Pancreas (tissue), 10 donors: ENCODE measurements around the gene PMAIP1. TPM values are rescaled to one million over a fixed set of nuclear protein-coding genes. Genes with fewer than 3 reads are reported as not detected.

Experiments used
- ATAC-seq, 4 donors: fragments of 200-7000 bp; cut with Tn5 transposase; one replicate each; pipeline versions ENCODE4 v1.8.0 to v1.9.1; 2020; ENCODE audit warnings: mild to moderate bottlenecking in 4 of 4, moderate library complexity in 4 of 4
- DNase-seq, 6 donors: peaks; one replicate each; pipeline ENCODE4 v3.0.0-alpha.2; 2020
- FAIRE-seq: peaks from 2 replicates; lab custom pipeline; 2012; peaks lifted over from hg19 to GRCh38; lab: Jason Lieb, UNC
- H3K27ac ChIP-seq, 4 donors: fragments of 200-600 bp; sonication (generic); 1 replicate in 3 of 4; 2 replicates in 1 of 4; pipeline versions ENCODE4 v1.5.0 to v1.8.0; 2020
- H3K27me3 ChIP-seq, 4 donors: fragments of 200-600 bp; one replicate each; pipeline ENCODE4 v1.8.0; 2021
- H3K36me3 ChIP-seq, 3 donors: fragments of 200-600 bp; sonication (generic) in 1 of 3; one replicate each; pipeline versions ENCODE4 v1.5.0 to v1.8.0; 2020 to 2021
- H3K4me1 ChIP-seq, 3 donors: fragments of 200-600 bp; one replicate each; pipeline ENCODE4 v1.8.0; 2021
- H3K4me3 ChIP-seq, 4 donors: fragments of 200-600 bp; sonication (generic) in 2 of 4; one replicate each; pipeline versions ENCODE4 v1.5.0 to v1.8.0; 2020 to 2021
- H3K9me3 ChIP-seq, 4 donors: fragments of 200-600 bp; one replicate each; pipeline ENCODE4 v1.8.0; 2021
- WGBS, 2 donors: extraction: QIAGEN DNeasy Blood & Tissue Kit; methylation state at CpG; one replicate each; pipeline ENCODE4 v1.1.7; 2013; 5-methylcytosine and 5-hydroxymethylcytosine counted together
- intact Hi-C, 3 donors: fragments of 100-400 bp; cut with DNase I; formaldehyde crosslinking; loops; one replicate each; pipeline versions ENCODE4 v1.11.1 to v1.14.2; 2022
- polyA plus RNA-seq, 2 donors: library from polyadenylated mRNA; stranded (reverse); fragments of 200-250 nt; gene quantifications; one replicate each; pipeline ENCODE4 v1.2.3, GENCODE V29; 2013
- total RNA-seq, 6 donors: library from RNA; stranded (reverse); fragmentation: NEBNext Ultra II Directional in 4 of 6; extraction: Animal tissue kit (Norgen Biotek cat#: 25700) in 4 of 6; gene quantifications; one replicate each; pipeline versions ENCODE4 v1.2.1 to v1.2.4, GENCODE V29; 2021 to 2023
- TF ChIP-seq, protein P1 (sequence below), 4 donors: fragments of 200-600 bp; sonication (generic) in 3 of 4; IDR thresholded peaks; one replicate each; pipeline versions ENCODE4 v1.5.0 to v1.8.0; 2021; ENCODE audit warnings: antibody characterized with exemption in 4 of 4
- donor health status: healthy with polysubstance abuse.
- donor health status: DM: no; HTN: no; CAD: no; lungs with moderate emphysema.
- donor health status: DM: no; HTN: no; CAD: no.
- donor health status: control.
- donor health status: control.
- donor health status: Bipolar disorder and iron deficiency.
- donor health status: DM: yes; HTN: yes; CAD: no.
- donor health status: DM: no; HTN: no; CAD: no.
- donor health status: DM: no; HTN: no; CAD: no.
- donor health status: DM: yes; HTN: yes; CAD: no.

PMAIP1 gene
- total and polyA plus RNA-seq, 8 donors, result 0.16 to 2.4 (median 0.65) TPM

DNA sequence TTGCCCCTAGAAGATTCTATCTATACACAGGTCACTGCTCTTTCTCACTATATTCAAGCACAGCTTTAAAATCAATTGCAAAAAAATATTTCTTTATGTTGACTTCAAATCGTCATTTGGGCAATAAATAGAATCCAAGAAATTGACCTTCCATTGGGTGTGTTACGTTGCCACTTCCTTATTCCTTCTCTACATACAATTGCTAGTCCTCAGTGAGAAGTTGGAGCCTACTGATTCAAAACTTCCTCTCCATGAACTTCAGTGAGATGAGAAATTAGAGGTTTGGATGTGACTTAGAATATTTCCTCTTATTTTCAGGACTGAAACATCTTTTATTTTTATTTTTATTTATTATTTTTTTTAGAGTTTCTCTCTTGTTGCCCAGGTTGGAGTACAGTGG, 40.3 kb downstream of the PMAIP1 start:
- FAIRE-seq (no peak), DNase-seq (no peak)

GRCh38 chr18:59941331-59941730, 41.5 kb downstream of the PMAIP1 start:
- ATAC-seq (no peak), FAIRE-seq (no peak), DNase-seq (no peak)
- H3K27ac ChIP-seq, result no peak overlapping the region
- TF ChIP-seq, protein P1, sequence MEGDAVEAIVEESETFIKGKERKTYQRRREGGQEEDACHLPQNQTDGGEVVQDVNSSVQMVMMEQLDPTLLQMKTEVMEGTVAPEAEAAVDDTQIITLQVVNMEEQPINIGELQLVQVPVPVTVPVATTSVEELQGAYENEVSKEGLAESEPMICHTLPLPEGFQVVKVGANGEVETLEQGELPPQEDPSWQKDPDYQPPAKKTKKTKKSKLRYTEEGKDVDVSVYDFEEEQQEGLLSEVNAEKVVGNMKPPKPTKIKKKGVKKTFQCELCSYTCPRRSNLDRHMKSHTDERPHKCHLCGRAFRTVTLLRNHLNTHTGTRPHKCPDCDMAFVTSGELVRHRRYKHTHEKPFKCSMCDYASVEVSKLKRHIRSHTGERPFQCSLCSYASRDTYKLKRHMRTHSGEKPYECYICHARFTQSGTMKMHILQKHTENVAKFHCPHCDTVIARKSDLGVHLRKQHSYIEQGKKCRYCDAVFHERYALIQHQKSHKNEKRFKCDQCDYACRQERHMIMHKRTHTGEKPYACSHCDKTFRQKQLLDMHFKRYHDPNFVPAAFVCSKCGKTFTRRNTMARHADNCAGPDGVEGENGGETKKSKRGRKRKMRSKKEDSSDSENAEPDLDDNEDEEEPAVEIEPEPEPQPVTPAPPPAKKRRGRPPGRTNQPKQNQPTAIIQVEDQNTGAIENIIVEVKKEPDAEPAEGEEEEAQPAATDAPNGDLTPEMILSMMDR (IDR thresholded peaks at IDR 0.05), result no peak
- H3K4me1 ChIP-seq, result no peaks in the 10 kb centered on the region
- no peak overlapping the region for H3K4me3 ChIP-seq
- no peaks in the 10 kb centered on the region for H3K27me3 ChIP-seq
- 76 to 81% methylated on average over 4 of the region's 4 CpGs for WGBS, 2 donors
- no peaks in the 10 kb centered on the region for H3K36me3 ChIP-seq
- intact Hi-C loops, result no loop called here
- no peaks in the 10 kb centered on the region for H3K9me3 ChIP-seq

More for the DNA sequence above, 40.3 kb downstream of the PMAIP1 start:
- WGBS, 2 donors, result 71 to 75% methylated on average over 2 of the region's 2 CpGs
- Histone ChIP-seq H3K27ac (no peak overlapping the region), H3K4me1 (no peaks in the 10 kb centered on the region), H3K9me3 (no peaks in the 10 kb centered on the region), H3K4me3 (no peak overlapping the region), H3K27me3 (no peaks in the 10 kb centered on the region), H3K36me3 (no peaks in the 10 kb centered on the region)
- intact Hi-C loops, result no loop called here
- ATAC-seq, result no peak
- TF ChIP-seq, protein P1 (IDR thresholded peaks at IDR 0.05), result no peak

DNA sequence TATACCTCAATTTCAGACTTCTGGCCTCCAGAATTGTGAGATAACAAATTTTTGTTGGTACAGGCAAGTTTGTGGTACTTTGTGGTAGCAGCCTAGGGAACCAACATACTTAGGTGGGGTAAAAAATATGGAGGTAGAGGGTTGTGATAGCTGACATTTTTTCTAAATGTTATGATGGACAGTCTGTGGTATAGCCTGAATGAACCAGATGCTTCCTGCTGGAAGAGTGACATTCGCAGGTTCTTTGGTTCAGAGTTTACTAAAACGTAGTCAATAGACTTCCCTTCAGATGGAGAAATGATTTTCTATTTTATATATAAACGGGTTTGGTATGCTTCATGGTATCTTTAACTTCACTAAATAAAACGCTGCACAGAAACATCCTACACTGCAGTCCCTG, 42.8 kb downstream of the PMAIP1 start:
- H3K4me3 ChIP-seq, result no peak overlapping the region

DNA sequence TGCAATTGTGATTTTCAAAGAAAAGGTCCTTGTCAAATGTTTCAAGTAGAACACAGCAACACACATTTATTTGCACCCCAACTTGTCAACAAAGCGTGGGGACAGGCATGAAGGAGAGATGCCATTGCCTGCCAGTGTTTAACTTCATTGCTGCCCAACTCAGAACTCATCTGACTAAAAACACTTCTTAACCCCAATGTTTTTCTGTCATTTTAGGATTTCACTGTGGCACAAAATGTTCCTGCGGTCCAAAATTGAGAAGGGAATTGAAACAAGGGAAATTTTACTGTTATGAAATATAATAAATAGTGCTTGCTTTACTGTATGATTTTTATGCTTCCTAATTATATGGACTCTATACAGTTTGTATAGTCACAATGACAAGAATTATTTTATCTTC, 45.7 kb downstream of the PMAIP1 start:
- FAIRE-seq, result no peak
- H3K27ac ChIP-seq, result no peak overlapping the region
- no peaks in the 10 kb centered on the region for H3K9me3 ChIP-seq
- DNase-seq, result no peak
- TF ChIP-seq, protein P1 (IDR thresholded peaks at IDR 0.05), result no peak
- no peak for ATAC-seq
- WGBS, 2 donors, result 84 to 88% methylated on average over 2 of the region's 2 CpGs
- intact Hi-C loops, result no loop called here
- no peaks in the 10 kb centered on the region for H3K4me1 ChIP-seq
- no peak overlapping the region for H3K4me3 ChIP-seq
- no peaks in the 10 kb centered on the region for H3K27me3 ChIP-seq
- H3K36me3 ChIP-seq, result no peaks in the 10 kb centered on the region

More for the DNA sequence above, 42.8 kb downstream of the PMAIP1 start:
- no peak for FAIRE-seq
- no peaks in the 10 kb centered on the region for H3K9me3 ChIP-seq
- H3K27ac ChIP-seq, result no peak overlapping the region
- no peaks in the 10 kb centered on the region for H3K4me1 ChIP-seq
- TF ChIP-seq, protein P1 (IDR thresholded peaks at IDR 0.05), result no peak
- DNase-seq, result no peak
- ATAC-seq, result no peak
- intact Hi-C loops, result no loop called here
- 73 to 81% methylated on average over 4 of the region's 4 CpGs for WGBS, 2 donors
- H3K36me3 ChIP-seq, result no peaks in the 10 kb centered on the region
- H3K27me3 ChIP-seq, result no peaks in the 10 kb centered on the region

DNA sequence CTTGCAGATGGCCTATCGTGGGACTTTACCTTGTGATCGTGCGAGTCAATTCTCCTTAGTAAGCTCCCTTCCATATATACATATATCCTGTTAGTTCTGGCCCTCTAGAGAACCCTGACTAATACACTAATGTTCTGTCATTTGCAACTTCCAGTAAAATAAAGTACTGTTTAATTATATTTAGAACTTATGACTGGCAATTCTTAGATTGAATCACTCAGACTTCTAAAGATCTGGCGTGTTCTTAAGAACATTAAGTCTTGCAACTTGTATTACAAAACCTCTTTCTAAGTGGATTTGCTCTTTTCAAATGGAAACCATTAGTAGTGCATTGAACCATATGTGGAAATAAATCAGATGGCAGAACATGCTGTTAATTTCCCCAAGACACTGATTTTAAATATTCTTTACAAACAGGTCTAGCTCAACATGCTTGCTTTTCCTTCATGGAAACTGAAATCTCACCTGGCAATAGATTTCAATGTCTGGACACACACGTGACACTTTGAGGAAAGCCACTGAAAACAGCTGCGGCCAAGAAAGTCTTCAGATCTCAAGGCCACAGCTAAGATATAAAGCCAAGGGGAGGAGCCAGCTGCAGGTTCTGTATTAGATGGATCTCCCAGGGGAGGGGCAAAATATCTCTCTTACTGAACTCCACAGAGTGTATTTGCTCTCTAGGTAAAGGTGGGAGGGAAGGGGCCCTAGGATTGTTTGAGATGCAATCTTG, 50.6 kb downstream of the PMAIP1 start:
- FAIRE-seq (no peak), DNase-seq (peak in 4 of 6 donors; percentile 37 to 77 (median 62)), ATAC-seq (peak; percentile 82 to 96 (median 88))
- no peaks in the 10 kb centered on the region for H3K9me3 ChIP-seq
- 57 to 58% methylated on average over 6 of the region's 6 CpGs for WGBS, 2 donors
- no peaks in the 10 kb centered on the region for H3K27me3 ChIP-seq
- peaks cover 0 to 9% (median 0%) of the 10 kb centered on the region in 3 donors for H3K4me1 ChIP-seq
- peak overlapping the region in 2 of 4 donors; percentile 26 to 40 for H3K27ac ChIP-seq
- H3K4me3 ChIP-seq, result no peak overlapping the region
- intact Hi-C loops, result no loop called here
- H3K36me3 ChIP-seq, result no peaks in the 10 kb centered on the region
- TF ChIP-seq, protein P1 (IDR thresholded peaks at IDR 0.05), result no peak
